ENCODE measurements around the gene VSIG4. TPM values are rescaled to one million over a fixed set of nuclear protein-coding genes. Genes with fewer than 3 reads are reported as not detected.

Gene VSIG4
- total and polyA plus RNA-seq, 7 donors, result 26.0 to 213 (median 102) TPM

DNA sequence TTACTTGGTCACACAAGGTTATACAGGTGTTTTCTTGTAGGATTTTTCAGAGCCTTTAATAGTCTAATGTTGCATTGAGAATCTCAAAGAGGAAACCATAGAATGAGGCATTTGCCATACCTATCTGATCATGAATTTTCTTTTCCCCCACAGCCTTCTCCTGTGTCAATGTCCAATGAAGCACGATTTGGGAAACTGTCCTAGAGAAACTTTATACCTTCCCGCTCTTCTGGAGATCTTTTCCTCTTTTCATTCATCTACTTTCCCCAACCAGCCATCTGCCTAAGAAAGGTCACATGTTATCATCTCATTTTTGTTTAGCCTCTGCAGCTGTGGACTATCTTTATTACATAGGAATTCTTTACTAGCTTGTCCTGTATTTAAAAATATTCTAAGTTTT, 19.9 kb downstream of the VSIG4 start:
- no peaks in the 10 kb centered on the region for H3K27me3 ChIP-seq
- TF ChIP-seq EP300 (IDR thresholded peaks at IDR 0.05) (no peak), POLR2A (IDR thresholded peaks at IDR 0.05) (no peak), POLR2AphosphoS5 (IDR thresholded peaks at IDR 0.05) (no peak)
- TF ChIP-seq, protein P1, sequence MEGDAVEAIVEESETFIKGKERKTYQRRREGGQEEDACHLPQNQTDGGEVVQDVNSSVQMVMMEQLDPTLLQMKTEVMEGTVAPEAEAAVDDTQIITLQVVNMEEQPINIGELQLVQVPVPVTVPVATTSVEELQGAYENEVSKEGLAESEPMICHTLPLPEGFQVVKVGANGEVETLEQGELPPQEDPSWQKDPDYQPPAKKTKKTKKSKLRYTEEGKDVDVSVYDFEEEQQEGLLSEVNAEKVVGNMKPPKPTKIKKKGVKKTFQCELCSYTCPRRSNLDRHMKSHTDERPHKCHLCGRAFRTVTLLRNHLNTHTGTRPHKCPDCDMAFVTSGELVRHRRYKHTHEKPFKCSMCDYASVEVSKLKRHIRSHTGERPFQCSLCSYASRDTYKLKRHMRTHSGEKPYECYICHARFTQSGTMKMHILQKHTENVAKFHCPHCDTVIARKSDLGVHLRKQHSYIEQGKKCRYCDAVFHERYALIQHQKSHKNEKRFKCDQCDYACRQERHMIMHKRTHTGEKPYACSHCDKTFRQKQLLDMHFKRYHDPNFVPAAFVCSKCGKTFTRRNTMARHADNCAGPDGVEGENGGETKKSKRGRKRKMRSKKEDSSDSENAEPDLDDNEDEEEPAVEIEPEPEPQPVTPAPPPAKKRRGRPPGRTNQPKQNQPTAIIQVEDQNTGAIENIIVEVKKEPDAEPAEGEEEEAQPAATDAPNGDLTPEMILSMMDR (IDR thresholded peaks at IDR 0.05), result no peak
- H3K36me3 ChIP-seq, result no peaks in the 10 kb centered on the region
- H3K4me1 ChIP-seq, result no peaks in the 10 kb centered on the region
- no peak overlapping the region for H3K4me3 ChIP-seq
- H3K9me3 ChIP-seq, result no peaks in the 10 kb centered on the region
- DNase-seq, result no peak
- 83 to 92% methylated on average over 2 of the region's 2 CpGs for WGBS, 2 donors
- H3K27ac ChIP-seq, result no peak overlapping the region
- intact Hi-C loops (cut with DNase I), result no loop called here

DNA sequence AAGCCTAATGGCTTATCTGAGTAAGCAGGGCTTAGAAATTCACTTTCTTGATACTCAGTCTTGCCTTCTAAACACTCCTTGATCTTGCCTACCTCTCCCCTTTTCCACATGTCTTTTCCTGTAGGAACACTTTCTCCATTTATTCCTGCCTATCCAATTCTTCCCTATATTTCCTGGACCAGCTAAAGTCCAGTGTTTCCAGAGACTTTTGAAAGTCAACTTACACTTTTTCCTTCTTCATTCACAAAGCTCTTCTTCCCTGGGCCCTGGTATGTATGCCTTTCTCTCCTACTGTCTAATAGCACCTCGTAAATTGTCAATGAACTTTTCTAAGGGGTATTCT, 20.6 kb downstream of the VSIG4 start:
- H3K4me1 ChIP-seq, result no peaks in the 10 kb centered on the region
- 94 to 98% methylated on average over 1 of the region's 1 CpG for WGBS, 2 donors
- TF ChIP-seq, protein P1 (IDR thresholded peaks at IDR 0.05), result no peak
- no peak for TF ChIP-seq EP300 (IDR thresholded peaks at IDR 0.05)
- TF ChIP-seq POLR2AphosphoS5 (IDR thresholded peaks at IDR 0.05), result no peak
- TF ChIP-seq POLR2A (IDR thresholded peaks at IDR 0.05), result no peak
- intact Hi-C loops (cut with DNase I), result no loop called here
- H3K36me3 ChIP-seq, result no peaks in the 10 kb centered on the region
- H3K27ac ChIP-seq, result no peak overlapping the region
- H3K9me3 ChIP-seq, result no peaks in the 10 kb centered on the region
- no peaks in the 10 kb centered on the region for H3K27me3 ChIP-seq
- DNase-seq, result no peak
- no peak overlapping the region for H3K4me3 ChIP-seq

DNA sequence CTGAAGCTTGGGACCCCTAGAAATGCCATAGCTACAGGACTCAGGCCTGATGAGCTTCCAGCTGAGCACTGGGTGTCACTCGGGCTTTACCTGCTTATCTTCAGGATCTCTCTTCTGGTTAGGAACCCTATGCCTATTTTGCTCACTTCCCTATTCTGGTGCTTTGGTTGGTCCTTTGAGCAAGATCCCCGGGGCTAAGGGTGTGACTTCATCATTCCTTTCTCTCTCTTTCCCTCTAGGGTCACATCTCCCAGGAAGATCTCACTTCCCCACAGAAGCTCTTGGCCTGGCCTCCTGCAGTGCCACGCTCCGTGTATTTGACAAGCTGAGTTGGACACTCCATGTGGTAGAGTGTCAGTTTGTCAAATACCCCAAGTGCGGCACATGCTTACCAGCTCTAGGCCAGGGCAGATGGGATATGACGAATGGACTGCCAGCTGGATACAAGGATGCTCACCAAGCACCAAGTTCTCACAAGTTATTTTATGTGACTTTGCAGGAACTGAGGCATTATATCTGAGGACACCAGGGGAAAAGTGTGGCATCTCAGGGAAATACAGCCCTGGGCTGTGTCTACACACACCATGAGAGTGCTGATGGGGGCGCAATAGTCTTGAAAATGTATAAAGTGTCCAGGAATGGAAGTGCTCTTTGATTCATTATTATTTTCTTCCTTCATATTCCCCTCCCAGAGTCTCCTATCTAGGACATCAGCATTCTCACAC, 21.1 kb downstream of the VSIG4 start:
- H3K9me3 ChIP-seq, result no peaks in the 10 kb centered on the region
- no peak overlapping the region for H3K27ac ChIP-seq
- H3K4me3 ChIP-seq, result no peak overlapping the region
- no peaks in the 10 kb centered on the region for H3K27me3 ChIP-seq
- no peaks in the 10 kb centered on the region for H3K36me3 ChIP-seq
- TF ChIP-seq POLR2A (IDR thresholded peaks at IDR 0.05) (no peak), POLR2AphosphoS5 (IDR thresholded peaks at IDR 0.05) (no peak), EP300 (IDR thresholded peaks at IDR 0.05) (no peak)
- TF ChIP-seq, protein P1 (IDR thresholded peaks at IDR 0.05), result no peak
- intact Hi-C loops (cut with DNase I), result no loop called here
- no peaks in the 10 kb centered on the region for H3K4me1 ChIP-seq
- DNase-seq, result no peak
- WGBS, 2 donors, result 77 to 90% methylated on average over 7 of the region's 7 CpGs

DNA sequence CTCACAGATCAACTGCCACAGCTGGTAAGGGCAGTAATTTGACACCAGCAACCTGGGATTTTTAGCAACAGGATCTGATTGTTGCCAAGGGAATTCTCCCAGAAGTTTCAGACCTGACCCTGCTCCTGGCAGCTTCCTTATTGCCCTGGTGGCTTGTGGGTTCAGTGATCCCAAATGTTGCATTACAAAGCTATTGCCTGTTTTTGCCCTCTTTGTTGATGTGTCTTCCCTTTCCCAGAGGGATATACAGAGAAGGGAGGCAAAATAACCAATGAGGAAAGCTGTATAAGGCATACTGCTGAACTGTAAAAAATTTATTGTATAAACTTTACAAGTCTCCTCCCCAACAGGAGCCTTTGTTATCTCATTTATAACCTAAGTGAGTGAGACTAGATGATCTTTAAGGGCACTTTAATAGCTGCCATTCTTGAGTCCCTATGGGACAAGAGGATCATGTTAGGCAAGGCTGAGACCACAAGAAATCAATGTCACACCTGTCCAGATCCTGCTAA, 22.2 kb downstream of the VSIG4 start:
- Histone ChIP-seq H3K27ac (no peak overlapping the region), H3K4me3 (peak overlapping the region in 2 of 4 donors; percentile 5 to 24), H3K4me1 (no peaks in the 10 kb centered on the region), H3K9me3 (no peaks in the 10 kb centered on the region), H3K36me3 (no peaks in the 10 kb centered on the region), H3K27me3 (no peaks in the 10 kb centered on the region)
- intact Hi-C loops (cut with DNase I), result no loop called here
- TF ChIP-seq POLR2A (IDR thresholded peaks at IDR 0.05) (no peak), POLR2AphosphoS5 (IDR thresholded peaks at IDR 0.05) (no peak), EP300 (IDR thresholded peaks at IDR 0.05) (no peak)
- TF ChIP-seq, protein P1 (IDR thresholded peaks at IDR 0.05), result no peak
- DNase-seq, result no peak

Measured in sigmoid colon (tissue), 7 donors.